Transverse colon (tissue), 4 donors: Measurements from ENCODE around the gene INTS7.

ENCODE experiments used
- EP300 ChIP-seq: sonication (generic); formaldehyde crosslinking; IDR thresholded peaks from one replicate; pipeline ENCODE4 v1.6.1; 2017; ENCODE audit warnings: antibody characterized with exemption, low read depth
- POLR2A ChIP-seq: fragments of 450-650 bp; IDR thresholded peaks from one replicate; pipeline ENCODE4 v1.6.1; 2016; ENCODE audit warnings: antibody characterized with exemption, mild to moderate bottlenecking, moderate library complexity
- POLR2AphosphoS5 ChIP-seq, 3 donors: sonication (generic); formaldehyde crosslinking; IDR thresholded peaks; one replicate each; pipeline ENCODE4 v1.6.1; 2016; ENCODE audit warnings: antibody characterized with exemption in 3 of 3
- TF ChIP-seq, protein P1 (sequence below), 5 experiments: fragments of 200-600 bp in 3 of 5; fragments of 450-650 bp in 2 of 5; sonication (generic) in 3 of 5; IDR thresholded peaks; 1 replicate in 2 of 5; 2 replicates in 3 of 5; pipeline ENCODE4 v1.5.1; 2016 to 2017; ENCODE audit warnings: antibody characterized with exemption in 5 of 5, inconsistent platforms in 3 of 5, mild to moderate bottlenecking in 2 of 5, moderate library complexity in 1 of 5

DNA sequence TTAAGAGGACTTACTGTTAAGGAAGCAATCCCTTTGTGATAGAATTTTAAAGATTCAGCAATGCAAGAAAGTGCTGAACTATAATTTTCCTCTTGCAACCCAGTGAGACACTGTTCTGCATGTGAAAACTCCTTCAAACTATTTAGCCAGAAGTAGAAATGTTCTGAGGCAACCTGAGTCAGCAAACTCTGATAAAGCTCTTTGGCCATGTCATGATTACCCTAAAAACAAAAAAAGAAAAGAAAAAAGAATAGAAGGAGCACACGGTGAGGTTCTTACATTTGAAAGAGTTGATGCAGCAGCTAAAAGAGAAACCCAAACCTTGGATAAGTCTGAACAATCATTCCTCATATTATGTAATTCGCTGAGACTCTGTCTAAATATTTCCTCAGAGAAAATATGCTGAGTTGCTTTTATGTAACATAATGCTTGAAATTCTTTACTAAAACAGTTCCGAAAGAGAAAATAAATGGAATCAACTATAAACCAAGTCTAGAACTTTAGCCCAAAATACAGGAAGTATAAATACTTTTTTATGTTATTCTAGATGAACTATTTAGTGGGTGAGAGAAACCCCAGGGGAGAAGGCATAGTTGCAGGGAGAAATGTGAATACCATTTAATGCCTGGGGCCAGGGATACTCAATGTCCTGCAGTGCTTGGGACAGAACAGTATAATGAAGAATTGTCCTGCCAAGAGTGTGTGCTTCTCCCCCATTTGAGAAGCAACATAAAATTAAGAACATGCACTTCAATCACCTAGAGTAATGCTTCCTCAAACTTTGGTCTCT lies 60.0 kb downstream of the INTS7 start:
- TF ChIP-seq, protein P1, sequence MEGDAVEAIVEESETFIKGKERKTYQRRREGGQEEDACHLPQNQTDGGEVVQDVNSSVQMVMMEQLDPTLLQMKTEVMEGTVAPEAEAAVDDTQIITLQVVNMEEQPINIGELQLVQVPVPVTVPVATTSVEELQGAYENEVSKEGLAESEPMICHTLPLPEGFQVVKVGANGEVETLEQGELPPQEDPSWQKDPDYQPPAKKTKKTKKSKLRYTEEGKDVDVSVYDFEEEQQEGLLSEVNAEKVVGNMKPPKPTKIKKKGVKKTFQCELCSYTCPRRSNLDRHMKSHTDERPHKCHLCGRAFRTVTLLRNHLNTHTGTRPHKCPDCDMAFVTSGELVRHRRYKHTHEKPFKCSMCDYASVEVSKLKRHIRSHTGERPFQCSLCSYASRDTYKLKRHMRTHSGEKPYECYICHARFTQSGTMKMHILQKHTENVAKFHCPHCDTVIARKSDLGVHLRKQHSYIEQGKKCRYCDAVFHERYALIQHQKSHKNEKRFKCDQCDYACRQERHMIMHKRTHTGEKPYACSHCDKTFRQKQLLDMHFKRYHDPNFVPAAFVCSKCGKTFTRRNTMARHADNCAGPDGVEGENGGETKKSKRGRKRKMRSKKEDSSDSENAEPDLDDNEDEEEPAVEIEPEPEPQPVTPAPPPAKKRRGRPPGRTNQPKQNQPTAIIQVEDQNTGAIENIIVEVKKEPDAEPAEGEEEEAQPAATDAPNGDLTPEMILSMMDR (IDR thresholded peaks at IDR 0.05) = no peak
- TF ChIP-seq POLR2A = no peak
- no peak for TF ChIP-seq POLR2AphosphoS5 (IDR thresholded peaks at IDR 0.05)
- TF ChIP-seq EP300 = no peak
